ENCODE results near the gene CCDC40. TPM values are rescaled to one million over a fixed set of nuclear protein-coding genes. Genes with fewer than 3 reads are reported as not detected.

The CCDC40 gene
- total and polyA plus RNA-seq, 2 of the 13 experiments (the other 11 are each of a cell fraction or from before 2014, with no cell fraction given) = 4.1 to 5.5 TPM

DNA sequence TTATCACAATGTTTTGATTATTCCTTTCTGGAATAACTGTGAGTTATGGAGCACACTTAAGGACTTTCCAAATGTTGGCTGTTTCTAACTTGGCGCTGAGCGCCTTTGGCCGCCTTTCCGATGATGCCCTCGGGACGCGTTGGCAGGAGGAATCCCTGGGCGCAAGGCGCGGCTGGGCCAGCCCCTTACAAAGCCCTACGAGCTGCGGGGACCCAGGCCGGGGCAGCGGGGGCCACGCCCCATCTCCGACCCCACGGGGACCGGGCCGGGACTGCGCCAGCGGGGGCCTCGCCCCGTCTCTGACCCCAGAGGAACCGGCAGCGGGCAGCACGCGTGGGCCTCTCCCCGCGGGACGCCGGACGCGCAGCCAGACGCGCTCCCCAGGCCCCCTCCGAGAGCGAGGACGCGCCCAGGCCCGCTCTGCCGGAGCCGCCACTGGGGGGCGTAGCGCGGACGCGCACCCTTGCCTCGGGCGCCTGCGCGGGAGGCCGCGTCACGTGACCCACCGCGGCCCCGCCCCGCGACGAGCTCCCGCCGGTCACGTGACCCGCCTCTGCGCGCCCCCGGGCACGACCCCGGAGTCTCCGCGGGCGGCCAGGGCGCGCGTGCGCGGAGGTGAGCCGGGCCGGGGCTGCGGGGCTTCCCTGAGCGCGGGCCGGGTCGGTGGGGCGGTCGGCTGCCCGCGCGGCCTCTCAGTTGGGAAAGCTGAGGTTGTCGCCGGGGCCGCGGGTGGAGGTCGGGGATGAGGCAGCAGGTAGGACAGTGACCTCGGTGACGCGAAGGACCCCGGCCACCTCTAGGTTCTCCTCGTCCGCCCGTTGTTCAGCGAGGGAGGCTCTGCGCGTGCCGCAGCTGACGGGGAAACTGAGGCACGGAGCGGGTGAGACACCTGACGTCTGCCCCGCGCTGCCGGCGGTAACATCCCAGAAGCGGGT lies 64.8 kb downstream of the CCDC40 start, which contains the start of gene GAA:
TSS of gene GAA (plus strand) at position 571 of the 935 bp plus-strand sequence. CDS start 3,006 bp downstream, outside the sequence.
- Histone ChIP-seq H3K79me2 (ENCODE audit: insufficient read depth, low read length) (peaks cover 9% of the 10 kb centered on the region), H3K9me3 (ENCODE audit: low read length) (no peaks in the 10 kb centered on the region), H3K36me3 (replicated peaks in 1 of 2; ENCODE audit: control insufficient read depth in 1 of 2, insufficient read depth in 2 of 2, low read length in 2 of 2) (no peaks in the 10 kb centered on the region), H3K9ac (ENCODE audit: insufficient read depth, low read depth, low read length) (peak within 1 kb of the TSS; percentile 97), H3K4me2 (ENCODE audit: low read depth, low read length) (peak within 1 kb of the TSS; percentile 89), H3K4me3 (replicated peaks in 1 of 3; ENCODE audit: insufficient read depth in 1 of 3, low read depth in 2 of 3, low read length in 3 of 3) (peak within 1 kb of the TSS; percentile 84 to 100 (median 91)), H2AFZ (ENCODE audit: low read length) (peak within 1 kb of the TSS; percentile 2), H4K20me1 (ENCODE audit: insufficient read depth, low read length) (no peaks in the 10 kb centered on the region), H3K27me3 (ENCODE audit: control insufficient read depth in 1 of 2, insufficient read depth in 2 of 2, low read length in 2 of 2) (peaks cover 2 to 31% of the 10 kb centered on the region in 2 experiments; a peak in 3 of 5 replicates), H3K4me1 (ENCODE audit: insufficient read depth, low read length) (peaks cover 49% of the 10 kb centered on the region), H3K27ac (ENCODE audit: extremely low read length, insufficient read depth, low read length) (peak within 1 kb of the TSS; percentile 68)
- POLR2A ChIA-PET = interaction anchor here (0.6 to 1.6 kb wide), 24 partner anchors 8 to 353 kb away, joined by 3 to 18 read pairs (median 5); partner anchors contain the start of gene EIF4A3
- WGBS (ENCODE audit: low lambda C conversion rate) = 4% methylated on average over 27 of the region's 114 CpGs
- BruUV-seq (replicated peaks) = no TSS peak
- ATAC-seq (peak; percentile 75), DNase-seq (ENCODE audit: low spot score) (peak; percentile 62), FAIRE-seq (no peak)
- CTCF ChIA-PET (ENCODE audit: low intra/inter-chr PET ratio, low total read pairs) = interaction anchor here (2.0 kb wide), 1 partner anchor 19 kb away, joined by 5 read pairs; no protein-coding TSS in a partner anchor
- intact Hi-C loops (cut with micrococcal nuclease; ENCODE audit: unreplicated experiment) = no loop called here
- in situ Hi-C loops (cut with HindIII; ENCODE audit: extremely low pct_ligation_motif_present, low pct_unique_long_range_greater_than_20kb) = no loop called here
- TF ChIP-seq ZNF292 (CRISPR knock-in tag; IDR thresholded peaks at IDR 0.05; ENCODE audit: borderline replicate concordance, low read depth) (no peak), ZNF383 (CRISPR knock-in tag; IDR thresholded peaks at IDR 0.05; ENCODE audit: borderline replicate concordance) (no peak), AHR (CRISPR knock-in tag; IDR thresholded peaks at IDR 0.05) (no peak; the same call in 1 of the 2 replicates), ZNF512 (CRISPR knock-in tag; IDR thresholded peaks at IDR 0.05) (no peak), MBD4 (IDR thresholded peaks at IDR 0.05; ENCODE audit: borderline replicate concordance, low read length) (no peak), ZNF558 (CRISPR knock-in tag; IDR thresholded peaks at IDR 0.05; ENCODE audit: borderline replicate concordance) (peak; percentile 33; the same call in 1 of the 2 replicates), GPN1 (CRISPR knock-in tag; IDR thresholded peaks at IDR 0.05; ENCODE audit: borderline replicate concordance) (no peak; the same call in 1 of the 2 replicates), THAP11 (CRISPR knock-in tag; IDR thresholded peaks at IDR 0.05) (peak; percentile 65), HNRNPK (IDR thresholded peaks at IDR 0.05; ENCODE audit: low read depth, low read length, poor library complexity, severe bottlenecking) (peak; percentile 25), ZXDC (CRISPR knock-in tag; IDR thresholded peaks at IDR 0.05) (peak; percentile 52; the same call in 1 of the 2 replicates), ZNF18 (CRISPR knock-in tag; IDR thresholded peaks at IDR 0.05; ENCODE audit: insufficient replicate concordance) (peak; percentile 66), ZNF160 (CRISPR knock-in tag; IDR thresholded peaks at IDR 0.05) (0 out of 2 replicates have a peak, but pooled peaks have one; percentile 11), ZBTB8A (CRISPR knock-in tag; IDR thresholded peaks at IDR 0.05; ENCODE audit: borderline replicate concordance, low read depth) (no peak)
- TF ChIP-seq, protein P1, sequence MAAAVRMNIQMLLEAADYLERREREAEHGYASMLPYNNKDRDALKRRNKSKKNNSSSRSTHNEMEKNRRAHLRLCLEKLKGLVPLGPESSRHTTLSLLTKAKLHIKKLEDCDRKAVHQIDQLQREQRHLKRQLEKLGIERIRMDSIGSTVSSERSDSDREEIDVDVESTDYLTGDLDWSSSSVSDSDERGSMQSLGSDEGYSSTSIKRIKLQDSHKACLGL (CRISPR knock-in tag; IDR thresholded peaks at IDR 0.05) = peak; percentile 72
- TF ChIP-seq, protein P2, sequence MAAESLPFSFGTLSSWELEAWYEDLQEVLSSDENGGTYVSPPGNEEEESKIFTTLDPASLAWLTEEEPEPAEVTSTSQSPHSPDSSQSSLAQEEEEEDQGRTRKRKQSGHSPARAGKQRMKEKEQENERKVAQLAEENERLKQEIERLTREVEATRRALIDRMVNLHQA (CRISPR knock-in tag; IDR thresholded peaks at IDR 0.05) = no peak
